ENCODE data around the gene COPS3.
A peak's percentile ranks its signal among the peaks of the same experiment; 100 is the strongest.
"Not testable (repeated sequence)": the region's sequence is repeated elsewhere in the genome, so short reads cannot be mapped to it uniquely, and the experiment has no call there.

Gene COPS3

DNA sequence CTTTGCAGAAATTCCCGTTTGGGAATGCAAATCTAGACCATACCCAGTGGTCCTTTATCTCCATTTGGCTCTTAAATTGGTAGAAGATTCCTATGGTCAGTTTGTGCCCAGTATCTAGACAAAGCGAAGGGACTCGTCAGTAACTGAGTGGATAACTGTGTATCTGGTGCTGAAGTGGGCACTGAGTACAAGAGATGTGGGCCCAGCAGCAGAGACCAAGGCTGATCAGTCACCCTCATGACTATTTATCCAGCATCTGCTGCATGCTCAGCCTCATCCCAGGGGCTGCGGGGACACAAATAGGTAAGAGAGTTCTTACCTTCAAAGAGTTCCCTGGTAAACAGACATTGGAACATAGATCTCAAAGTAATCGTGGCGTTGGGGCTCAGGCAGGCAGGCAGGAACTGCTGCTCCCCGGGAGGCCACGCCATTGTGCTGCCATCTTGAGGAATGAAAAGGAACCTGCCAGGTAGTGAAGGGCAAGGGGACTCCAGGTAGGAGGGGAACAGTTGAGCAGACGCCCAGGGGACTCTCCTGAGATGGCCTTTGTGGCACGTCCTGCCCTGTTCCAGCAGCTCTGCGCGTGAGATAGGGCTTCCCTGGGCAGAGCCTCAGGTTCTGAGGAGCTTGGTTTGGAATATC is 32.4 kb upstream of the COPS3 start:
- H3K9ac ChIP-seq (ENCODE audit: insufficient read length, low read depth): no peak overlapping the region
- peaks cover 10% of the 10 kb centered on the region for H3K9me3 ChIP-seq (ENCODE audit: insufficient read depth, low read length)
- TF ChIP-seq SUZ12 (IDR thresholded peaks at IDR 0.05; ENCODE audit: extremely low read depth, insufficient read depth, insufficient read length): no peak
- no peak for TF ChIP-seq YY1 (IDR thresholded peaks at IDR 0.05; ENCODE audit: insufficient read depth, insufficient read length)
- TF ChIP-seq ZNF274 (IDR thresholded peaks at IDR 0.05; ENCODE audit: low read depth, low read length): no peak
- DNase-seq (ENCODE audit: low read depth, low spot score): no peak
- H3K4me1 ChIP-seq (ENCODE audit: insufficient read depth, insufficient read length): peaks cover 4% of the 10 kb centered on the region
- no peaks in the 10 kb centered on the region for H3K36me3 ChIP-seq (ENCODE audit: insufficient read depth, insufficient read length, low read length)
- no peaks in the 10 kb centered on the region for H3K27me3 ChIP-seq (ENCODE audit: insufficient read depth, insufficient read length)
- no peak overlapping the region for H3K4me3 ChIP-seq (ENCODE audit: insufficient read length, low read depth)

DNA sequence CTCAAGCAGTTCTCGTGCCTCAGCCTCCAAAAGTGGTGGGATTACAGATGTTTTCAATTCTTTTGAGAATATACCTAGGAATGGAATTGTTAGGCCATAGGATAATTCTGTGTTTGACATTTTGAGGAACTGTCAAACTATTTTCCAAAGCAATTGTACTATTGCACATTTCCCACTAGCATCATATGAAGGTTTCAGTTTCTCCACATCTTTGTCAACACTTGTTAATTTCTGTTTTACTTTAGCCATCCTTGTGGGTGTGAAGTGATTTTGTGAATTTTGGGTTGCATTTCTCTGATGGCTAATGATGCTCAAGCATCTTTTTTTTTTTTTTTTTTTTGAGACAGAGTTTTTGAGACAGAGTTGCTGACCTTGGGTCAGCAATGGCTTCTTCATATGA is 28.3 kb upstream of the COPS3 start:
- TF ChIP-seq SUZ12 (IDR thresholded peaks at IDR 0.05; ENCODE audit: extremely low read depth, insufficient read depth, insufficient read length): no peak
- no peak for TF ChIP-seq ZNF274 (IDR thresholded peaks at IDR 0.05; ENCODE audit: low read depth, low read length)
- TF ChIP-seq YY1 (IDR thresholded peaks at IDR 0.05; ENCODE audit: insufficient read depth, insufficient read length): no peak
- no peak overlapping the region for H3K9ac ChIP-seq (ENCODE audit: insufficient read length, low read depth)
- H3K4me1 ChIP-seq (ENCODE audit: insufficient read depth, insufficient read length): peaks cover 3% of the 10 kb centered on the region
- peaks cover 3% of the 10 kb centered on the region for H3K27me3 ChIP-seq (ENCODE audit: insufficient read depth, insufficient read length)
- no peak overlapping the region for H3K4me3 ChIP-seq (ENCODE audit: insufficient read length, low read depth)
- H3K9me3 ChIP-seq (ENCODE audit: insufficient read depth, low read length): peaks cover 10% of the 10 kb centered on the region
- H3K36me3 ChIP-seq (ENCODE audit: insufficient read depth, insufficient read length, low read length): no peaks in the 10 kb centered on the region
- no peak for DNase-seq (ENCODE audit: low read depth, low spot score)

DNA sequence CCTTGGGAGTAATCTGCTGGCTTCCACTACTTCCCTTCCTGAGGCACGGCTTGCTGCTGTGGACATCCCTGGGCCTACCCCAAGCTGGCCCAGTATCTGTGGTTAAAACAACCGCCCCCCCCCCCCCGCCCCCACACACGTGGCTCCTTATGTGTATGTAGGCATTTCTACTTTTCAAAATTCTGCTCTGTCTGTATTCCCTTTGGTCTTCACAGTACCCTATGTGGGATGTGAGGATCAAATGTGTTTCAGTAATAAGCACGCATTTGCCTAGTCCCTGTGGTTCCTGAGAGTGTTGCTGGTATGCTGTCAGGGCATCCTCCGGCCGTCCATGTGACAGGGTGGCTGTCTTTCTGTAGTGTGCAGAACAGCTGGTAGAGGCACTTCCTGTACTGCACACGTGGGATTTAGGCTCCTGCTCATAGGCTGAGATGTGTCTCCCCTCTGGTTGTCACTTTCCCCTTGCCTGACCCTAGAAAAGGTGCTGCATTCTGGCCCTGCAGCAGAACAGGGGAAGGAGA is 24.3 kb upstream of the COPS3 start:
- no peak for DNase-seq (ENCODE audit: low read depth, low spot score)
- no peak for TF ChIP-seq YY1 (IDR thresholded peaks at IDR 0.05; ENCODE audit: insufficient read depth, insufficient read length)
- no peak for TF ChIP-seq SUZ12 (IDR thresholded peaks at IDR 0.05; ENCODE audit: extremely low read depth, insufficient read depth, insufficient read length)
- TF ChIP-seq ZNF274 (IDR thresholded peaks at IDR 0.05; ENCODE audit: low read depth, low read length): no peak
- no peaks in the 10 kb centered on the region for H3K9me3 ChIP-seq (ENCODE audit: insufficient read depth, low read length)
- H3K36me3 ChIP-seq (ENCODE audit: insufficient read depth, insufficient read length, low read length): no peaks in the 10 kb centered on the region
- peaks cover 10% of the 10 kb centered on the region for H3K27me3 ChIP-seq (ENCODE audit: insufficient read depth, insufficient read length)
- H3K4me3 ChIP-seq (ENCODE audit: insufficient read length, low read depth): no peak overlapping the region
- peaks cover 3% of the 10 kb centered on the region for H3K4me1 ChIP-seq (ENCODE audit: insufficient read depth, insufficient read length)
- H3K9ac ChIP-seq (ENCODE audit: insufficient read length, low read depth): no peak overlapping the region

DNA sequence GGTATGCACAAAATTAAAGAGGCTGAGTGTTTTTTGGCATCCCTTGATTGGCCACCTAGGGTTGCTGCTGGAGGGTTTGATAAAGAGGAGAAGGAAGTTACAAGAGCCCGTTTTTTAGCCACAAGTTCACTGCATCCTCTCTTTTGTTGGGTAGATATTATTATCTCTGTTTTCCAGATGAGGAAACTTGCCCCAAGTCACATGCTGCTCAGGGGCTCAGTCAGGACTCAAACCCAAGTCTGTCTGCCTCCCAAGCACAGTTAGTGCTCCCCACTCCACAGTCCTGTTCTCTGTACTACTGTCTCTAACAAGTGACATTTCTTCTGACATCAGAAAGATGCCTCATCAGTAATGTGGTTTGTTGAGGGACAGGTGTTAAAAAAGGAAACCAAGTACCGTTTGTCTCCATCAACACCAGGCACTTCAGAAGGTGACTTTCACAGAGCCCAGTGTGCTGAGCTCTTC is 23.5 kb upstream of the COPS3 start:
- Histone ChIP-seq H3K4me1 (ENCODE audit: insufficient read depth, insufficient read length) (peaks cover 3% of the 10 kb centered on the region), H3K27me3 (ENCODE audit: insufficient read depth, insufficient read length) (peaks cover 10% of the 10 kb centered on the region), H3K9me3 (ENCODE audit: insufficient read depth, low read length) (no peaks in the 10 kb centered on the region), H3K4me3 (ENCODE audit: insufficient read length, low read depth) (no peak overlapping the region), H3K36me3 (ENCODE audit: insufficient read depth, insufficient read length, low read length) (no peaks in the 10 kb centered on the region), H3K9ac (ENCODE audit: insufficient read length, low read depth) (no peak overlapping the region)
- TF ChIP-seq YY1 (IDR thresholded peaks at IDR 0.05; ENCODE audit: insufficient read depth, insufficient read length): no peak
- no peak for TF ChIP-seq ZNF274 (IDR thresholded peaks at IDR 0.05; ENCODE audit: low read depth, low read length)
- no peak for TF ChIP-seq SUZ12 (IDR thresholded peaks at IDR 0.05; ENCODE audit: extremely low read depth, insufficient read depth, insufficient read length)
- no peak for DNase-seq (ENCODE audit: low read depth, low spot score)

DNA sequence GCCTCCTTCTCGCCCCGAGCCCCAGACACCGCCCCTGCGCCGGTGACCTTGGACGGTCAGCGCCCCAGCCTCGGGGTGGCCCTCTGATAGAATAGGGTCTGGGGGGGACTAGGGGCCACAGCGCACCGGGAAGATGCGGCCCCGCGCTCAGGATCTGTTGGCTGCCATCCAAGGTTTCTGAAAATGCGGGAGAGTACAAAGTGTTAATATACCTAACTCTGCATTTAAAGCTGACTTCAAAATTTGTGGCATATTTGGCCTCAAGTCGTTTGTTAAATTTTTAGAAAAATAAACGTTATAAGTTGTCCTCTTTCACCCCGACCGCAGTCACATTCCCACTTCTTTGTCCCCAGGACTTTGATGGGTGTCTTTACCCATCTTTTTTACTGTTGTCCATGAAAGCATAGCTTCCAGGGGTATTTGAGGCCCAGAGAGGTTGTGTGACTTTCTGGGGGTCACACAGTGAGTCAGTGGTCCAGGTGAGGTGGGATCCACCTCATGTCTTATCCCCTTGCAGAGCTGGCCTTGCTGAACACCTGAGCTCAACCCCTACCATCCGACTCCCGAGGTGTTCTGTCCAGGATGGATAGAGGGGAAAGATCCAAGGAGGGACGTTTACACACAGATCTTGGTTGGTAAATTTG is 22.9 kb upstream of the COPS3 start:
- H3K9ac ChIP-seq (ENCODE audit: insufficient read length, low read depth): peak overlapping the region; percentile 81
- H3K4me1 ChIP-seq (ENCODE audit: insufficient read depth, insufficient read length): peaks cover 3% of the 10 kb centered on the region
- TF ChIP-seq ZNF274 (IDR thresholded peaks at IDR 0.05; ENCODE audit: low read depth, low read length) (no peak), SUZ12 (IDR thresholded peaks at IDR 0.05; ENCODE audit: extremely low read depth, insufficient read depth, insufficient read length) (no peak), YY1 (IDR thresholded peaks at IDR 0.05; ENCODE audit: insufficient read depth, insufficient read length) (no peak)
- H3K4me3 ChIP-seq (ENCODE audit: insufficient read length, low read depth): peak overlapping the region; percentile 56
- no peaks in the 10 kb centered on the region for H3K36me3 ChIP-seq (ENCODE audit: insufficient read depth, insufficient read length, low read length)
- DNase-seq (ENCODE audit: low read depth, low spot score): no peak
- peaks cover 10% of the 10 kb centered on the region for H3K27me3 ChIP-seq (ENCODE audit: insufficient read depth, insufficient read length)
- H3K9me3 ChIP-seq (ENCODE audit: insufficient read depth, low read length): no peaks in the 10 kb centered on the region

DNA sequence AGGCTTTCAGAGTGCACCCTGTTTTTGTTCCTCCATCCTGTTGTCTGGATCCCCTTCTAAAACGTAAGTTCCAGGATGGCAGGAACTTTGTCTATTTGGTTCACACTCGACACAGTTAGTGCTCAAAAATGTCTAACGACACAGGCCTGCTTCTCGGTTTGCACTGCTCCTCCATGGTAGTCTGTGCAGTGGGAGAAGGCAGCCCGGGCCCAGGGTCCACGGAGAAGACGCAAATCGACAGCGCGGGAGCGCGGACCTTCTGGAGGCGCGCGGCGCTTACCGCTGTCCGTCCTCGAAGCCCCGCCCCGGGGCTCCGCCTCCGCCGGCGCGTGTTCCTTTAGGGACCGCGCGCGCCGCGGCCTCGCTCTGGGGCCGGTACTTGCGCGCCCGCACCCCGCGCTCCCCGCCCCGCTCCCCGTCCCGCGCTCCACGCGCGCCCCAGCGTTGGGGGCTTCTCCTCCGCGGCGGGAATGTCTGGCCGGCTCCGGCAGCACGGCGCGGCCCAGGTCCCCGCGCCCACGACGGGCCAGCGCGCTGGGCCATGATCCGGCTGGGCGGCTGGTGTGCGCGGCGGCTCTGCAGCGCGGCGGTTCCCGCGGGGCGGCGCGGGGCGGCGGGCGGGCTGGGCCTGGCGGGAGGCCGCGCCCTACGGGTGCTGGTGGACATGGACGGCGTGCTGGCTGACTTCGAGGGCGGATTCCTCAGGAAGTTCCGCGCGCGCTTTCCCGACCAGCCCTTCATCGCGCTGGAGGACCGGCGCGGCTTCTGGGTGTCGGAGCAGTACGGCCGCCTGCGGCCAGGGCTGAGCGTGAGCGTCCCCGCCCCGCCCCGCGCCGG is 22.2 kb upstream of the COPS3 start, which contains the start of gene NT5M:
NT5M (plus strand) TSS at position 364 of the 837 bp plus-strand sequence; CDS start at position 542, 178 bp downstream.
- peak within 1 kb of the TSS; percentile 81 for H3K9ac ChIP-seq (ENCODE audit: insufficient read length, low read depth)
- no peaks in the 10 kb centered on the region for H3K9me3 ChIP-seq (ENCODE audit: insufficient read depth, low read length)
- peaks cover 3% of the 10 kb centered on the region for H3K4me1 ChIP-seq (ENCODE audit: insufficient read depth, insufficient read length)
- peaks cover 10% of the 10 kb centered on the region for H3K27me3 ChIP-seq (ENCODE audit: insufficient read depth, insufficient read length)
- no peak for DNase-seq (ENCODE audit: low read depth, low spot score)
- TF ChIP-seq ZNF274 (IDR thresholded peaks at IDR 0.05; ENCODE audit: low read depth, low read length) (no peak), SUZ12 (IDR thresholded peaks at IDR 0.05; ENCODE audit: extremely low read depth, insufficient read depth, insufficient read length) (no peak), YY1 (IDR thresholded peaks at IDR 0.05; ENCODE audit: insufficient read depth, insufficient read length) (no peak)
- peak within 1 kb of the TSS; percentile 56 for H3K4me3 ChIP-seq (ENCODE audit: insufficient read length, low read depth)
- H3K36me3 ChIP-seq (ENCODE audit: insufficient read depth, insufficient read length, low read length): no peaks in the 10 kb centered on the region

DNA sequence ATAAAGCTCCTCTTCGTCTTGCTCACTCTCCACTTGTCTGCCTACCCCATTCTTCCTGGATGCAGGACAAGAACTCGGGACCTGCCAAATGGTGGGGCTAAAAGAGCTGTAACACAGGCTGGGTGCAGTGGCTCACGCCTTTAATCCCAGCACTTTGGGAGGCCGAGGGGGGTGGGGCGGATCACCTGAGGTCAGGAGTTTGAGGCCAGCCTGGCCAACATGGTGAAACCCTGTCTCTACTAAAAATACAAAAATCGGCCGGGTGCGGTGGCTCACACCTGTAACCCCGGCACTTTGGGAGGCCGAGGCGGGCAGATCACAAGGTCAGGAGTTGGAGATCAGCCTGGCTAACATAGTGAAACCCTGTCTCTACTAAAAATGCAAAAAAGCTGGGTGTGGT is 20.6 kb upstream of the COPS3 start:
- Histone ChIP-seq H3K4me3 (ENCODE audit: insufficient read length, low read depth) (peak overlapping the region; percentile 45), H3K27me3 (ENCODE audit: insufficient read depth, insufficient read length) (peaks cover 10% of the 10 kb centered on the region), H3K9ac (ENCODE audit: insufficient read length, low read depth) (peak overlapping the region; percentile 69)
- not testable (repeated sequence) for H3K36me3 ChIP-seq (ENCODE audit: insufficient read depth, insufficient read length, low read length); H3K9me3 ChIP-seq (ENCODE audit: insufficient read depth, low read length); H3K4me1 ChIP-seq (ENCODE audit: insufficient read depth, insufficient read length); DNase-seq (ENCODE audit: low read depth, low spot score)
